ENCODE results near the gene CACTIN.

DNA sequence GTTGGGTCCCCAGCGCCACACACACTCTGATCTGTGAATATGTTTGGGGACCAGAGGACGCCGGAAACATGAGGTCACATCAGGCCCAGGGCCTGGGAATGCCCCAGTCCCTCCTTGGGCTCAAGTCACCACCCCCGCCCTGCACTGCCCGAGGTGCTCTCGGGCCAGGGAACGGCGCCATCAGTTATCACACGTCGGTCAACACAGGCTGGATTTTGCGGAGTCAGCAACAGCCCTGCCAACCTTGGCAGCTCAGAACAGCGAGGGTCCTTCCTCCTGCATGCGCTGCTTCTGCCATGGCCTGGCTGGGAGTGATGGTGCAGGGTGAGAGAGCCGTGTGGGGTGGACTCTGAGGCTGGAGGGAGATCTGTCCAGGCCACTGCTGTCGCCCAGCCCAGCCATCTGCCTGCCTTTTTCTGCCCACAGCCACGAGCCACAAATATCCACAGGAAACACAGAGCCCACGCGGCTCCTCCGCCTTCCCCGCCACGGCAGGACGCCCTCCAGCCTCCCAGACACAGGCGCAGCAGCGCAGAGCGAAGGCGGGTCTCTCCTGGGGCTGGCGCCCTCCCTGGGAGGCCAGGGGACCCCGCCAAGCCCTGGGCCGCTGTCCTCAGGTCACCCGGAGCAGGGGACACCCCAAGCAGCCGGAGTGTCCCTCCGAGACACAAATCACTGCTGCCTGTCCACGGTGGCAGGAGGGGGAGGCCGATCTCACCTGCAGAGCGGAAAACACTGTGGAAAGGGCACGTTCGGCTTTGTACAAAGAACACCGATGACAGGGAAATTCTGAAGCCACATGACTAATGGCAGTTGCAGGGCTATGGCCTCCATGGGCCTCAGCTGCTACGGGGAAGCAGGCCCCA lies 31.6 kb upstream of the CACTIN start:
- no peak for TF ChIP-seq EZH2 (IDR thresholded peaks at IDR 0.05; ENCODE audit: borderline replicate concordance, low read length)
- TF ChIP-seq, protein P1, sequence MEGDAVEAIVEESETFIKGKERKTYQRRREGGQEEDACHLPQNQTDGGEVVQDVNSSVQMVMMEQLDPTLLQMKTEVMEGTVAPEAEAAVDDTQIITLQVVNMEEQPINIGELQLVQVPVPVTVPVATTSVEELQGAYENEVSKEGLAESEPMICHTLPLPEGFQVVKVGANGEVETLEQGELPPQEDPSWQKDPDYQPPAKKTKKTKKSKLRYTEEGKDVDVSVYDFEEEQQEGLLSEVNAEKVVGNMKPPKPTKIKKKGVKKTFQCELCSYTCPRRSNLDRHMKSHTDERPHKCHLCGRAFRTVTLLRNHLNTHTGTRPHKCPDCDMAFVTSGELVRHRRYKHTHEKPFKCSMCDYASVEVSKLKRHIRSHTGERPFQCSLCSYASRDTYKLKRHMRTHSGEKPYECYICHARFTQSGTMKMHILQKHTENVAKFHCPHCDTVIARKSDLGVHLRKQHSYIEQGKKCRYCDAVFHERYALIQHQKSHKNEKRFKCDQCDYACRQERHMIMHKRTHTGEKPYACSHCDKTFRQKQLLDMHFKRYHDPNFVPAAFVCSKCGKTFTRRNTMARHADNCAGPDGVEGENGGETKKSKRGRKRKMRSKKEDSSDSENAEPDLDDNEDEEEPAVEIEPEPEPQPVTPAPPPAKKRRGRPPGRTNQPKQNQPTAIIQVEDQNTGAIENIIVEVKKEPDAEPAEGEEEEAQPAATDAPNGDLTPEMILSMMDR (IDR thresholded peaks at IDR 0.05; ENCODE audit: low read length): no peak

Data from OCI-LY1 (cell line).